C4-2B (cell line): Measurements from ENCODE around the gene FBXL13.

Experiments
- CTCF ChIP-seq: fragments of 450-650 bp; conservative IDR thresholded peaks from 2 replicates; pipeline ENCODE4 v1.5.1; 2017; ENCODE audit warnings: mild to moderate bottlenecking
- ZFX ChIP-seq: fragments of 450-650 bp; IDR thresholded peaks from 2 replicates; pipeline ENCODE4 v1.6.1; 2017

- TF ChIP-seq CTCF (no peak), ZFX (no peak)
Measured at GRCh38 chr7:103100348-103100747, 25.8 kb upstream of the FBXL13 start.
